Activated B cell treated with CpG ODN at 0.5 μM for 24 hours (primary cell): Measurements from ENCODE around the gene DENND5A. TPM values are rescaled to one million over a fixed set of nuclear protein-coding genes. Genes with fewer than 3 reads are reported as not detected.

Experiments used
- ATAC-seq: fragments of 200-7000 bp; cut with Tn5 transposase; one replicate; pipeline ENCODE4 v1.10.0; 2021; ENCODE audit warnings: low read depth, mild to moderate bottlenecking, moderate library complexity
- CTCF ChIA-PET: fragments of 350-600 bp; sonication (Branson Sonifier 250); formaldehyde crosslinking; loops from one replicate; lab custom pipeline; 2021; ENCODE audit warnings: antibody characterized with exemption; lab: Charles Lee
- POLR2A ChIA-PET: fragments of 350-600 bp; sonication (Branson Sonifier 250); formaldehyde crosslinking; loops from one replicate; lab custom pipeline; 2021; ENCODE audit warnings: antibody characterized with exemption; lab: Charles Lee
- DNase-seq: peaks from one replicate; pipeline ENCODE4 v3.0.0; 2022
- H3K27ac Mint-ChIP-seq: one replicate; pipeline ENCODE4 v1.8.0; 2020; ENCODE audit warnings: mixed read lengths
- H3K27me3 Mint-ChIP-seq: one replicate; pipeline ENCODE4 v1.8.0; 2021; ENCODE audit warnings: mixed read lengths
- H3K36me3 Mint-ChIP-seq: one replicate; pipeline ENCODE4 v1.8.0; 2021; ENCODE audit warnings: low read depth, mixed read lengths
- H3K4me1 Mint-ChIP-seq: one replicate; pipeline ENCODE4 v1.8.0; 2021; ENCODE audit warnings: mixed read lengths
- H3K4me3 Mint-ChIP-seq: one replicate; pipeline ENCODE4 v1.8.0; 2020; ENCODE audit warnings: mild to moderate bottlenecking, mixed read lengths
- H3K9me3 Mint-ChIP-seq: one replicate; pipeline ENCODE4 v1.8.0; 2020; ENCODE audit warnings: mixed read lengths
- intact Hi-C: fragments of 100-400 bp; cut with micrococcal nuclease; formaldehyde crosslinking; loops from one replicate; pipeline ENCODE4 v1.15.1; 2024
- total RNA-seq: library from RNA; stranded (reverse); gene quantifications from 2 replicates; pipeline ENCODE4 v1.2.3, GENCODE V29; 2022
- TF ChIP-seq, protein P1 (sequence below): fragments of 200-600 bp; IDR thresholded peaks from one replicate; pipeline ENCODE4 v1.8.0; 2022; ENCODE audit warnings: antibody characterized with exemption, mild to moderate bottlenecking

DENND5A gene
- total RNA-seq, 1 donor from 2014 or later = 24.4 TPM

DNA sequence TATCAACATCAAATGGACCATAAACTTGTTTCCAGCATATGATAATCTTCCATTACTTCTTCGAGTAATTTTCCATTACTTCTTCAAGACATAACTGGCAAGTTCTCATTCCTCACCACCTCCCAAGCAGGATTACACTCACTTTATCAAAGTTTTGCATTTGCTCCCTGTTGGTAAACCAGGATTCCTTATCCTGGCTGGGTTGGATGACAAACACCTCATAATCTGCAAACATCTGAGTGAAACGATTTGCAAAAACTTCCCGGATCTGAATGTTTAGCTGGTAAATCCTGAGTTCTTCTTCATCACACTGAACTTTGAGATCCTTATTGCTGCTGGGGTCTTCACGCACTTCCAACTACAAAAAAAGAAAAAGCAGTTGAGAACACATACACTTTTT lies 86.4 kb downstream of the DENND5A start:
- ChIA-PET CTCF (no interaction called here), POLR2A (no interaction called here)
- H3K9me3 Mint-ChIP-seq = no peaks in the 10 kb centered on the region
- H3K4me3 Mint-ChIP-seq = no peak overlapping the region
- H3K27me3 Mint-ChIP-seq = no peaks in the 10 kb centered on the region
- TF ChIP-seq, protein P1, sequence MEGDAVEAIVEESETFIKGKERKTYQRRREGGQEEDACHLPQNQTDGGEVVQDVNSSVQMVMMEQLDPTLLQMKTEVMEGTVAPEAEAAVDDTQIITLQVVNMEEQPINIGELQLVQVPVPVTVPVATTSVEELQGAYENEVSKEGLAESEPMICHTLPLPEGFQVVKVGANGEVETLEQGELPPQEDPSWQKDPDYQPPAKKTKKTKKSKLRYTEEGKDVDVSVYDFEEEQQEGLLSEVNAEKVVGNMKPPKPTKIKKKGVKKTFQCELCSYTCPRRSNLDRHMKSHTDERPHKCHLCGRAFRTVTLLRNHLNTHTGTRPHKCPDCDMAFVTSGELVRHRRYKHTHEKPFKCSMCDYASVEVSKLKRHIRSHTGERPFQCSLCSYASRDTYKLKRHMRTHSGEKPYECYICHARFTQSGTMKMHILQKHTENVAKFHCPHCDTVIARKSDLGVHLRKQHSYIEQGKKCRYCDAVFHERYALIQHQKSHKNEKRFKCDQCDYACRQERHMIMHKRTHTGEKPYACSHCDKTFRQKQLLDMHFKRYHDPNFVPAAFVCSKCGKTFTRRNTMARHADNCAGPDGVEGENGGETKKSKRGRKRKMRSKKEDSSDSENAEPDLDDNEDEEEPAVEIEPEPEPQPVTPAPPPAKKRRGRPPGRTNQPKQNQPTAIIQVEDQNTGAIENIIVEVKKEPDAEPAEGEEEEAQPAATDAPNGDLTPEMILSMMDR = no peak
- H3K36me3 Mint-ChIP-seq = peaks cover 53% of the 10 kb centered on the region
- ATAC-seq (no peak), DNase-seq (no peak)
- intact Hi-C loops = no loop called here
- no peaks in the 10 kb centered on the region for H3K4me1 Mint-ChIP-seq
- H3K27ac Mint-ChIP-seq = no peak overlapping the region

DNA sequence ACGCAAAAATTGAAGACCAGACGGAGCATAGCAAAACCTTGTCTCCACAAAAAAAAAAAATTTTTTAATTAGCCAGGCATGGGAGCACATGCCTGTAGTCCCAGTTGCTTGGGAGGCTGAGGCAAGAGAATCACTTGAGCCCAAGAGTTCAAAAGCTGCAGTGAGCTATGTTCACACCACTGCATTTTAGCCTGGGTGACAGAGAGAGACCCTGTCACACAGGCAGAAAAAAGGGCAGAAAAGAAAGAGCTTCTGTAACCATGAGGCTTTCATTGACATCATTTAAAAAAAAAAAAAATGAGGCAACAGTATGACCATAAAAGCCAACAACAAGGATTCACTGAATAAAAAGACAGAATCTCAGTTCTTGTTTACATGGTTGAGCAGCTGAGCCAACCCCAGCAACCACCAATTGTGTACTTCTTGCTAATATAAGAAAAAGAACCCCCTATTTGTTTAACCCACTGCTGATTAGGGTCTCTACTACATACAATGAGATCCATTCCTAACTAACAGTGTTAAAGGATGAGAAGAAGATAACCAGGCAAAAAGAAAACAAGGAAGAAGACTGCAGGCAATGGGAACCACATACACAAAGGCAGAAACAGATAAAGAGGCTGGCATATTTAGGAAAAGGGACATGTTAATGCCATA lies 87.6 kb downstream of the DENND5A start:
- Mint-ChIP-seq H3K4me3 (no peak overlapping the region), H3K27me3 (no peaks in the 10 kb centered on the region), H3K4me1 (no peaks in the 10 kb centered on the region), H3K9me3 (no peaks in the 10 kb centered on the region), H3K27ac (no peak overlapping the region), H3K36me3 (peaks cover 59% of the 10 kb centered on the region)
- intact Hi-C loops = no loop called here
- DNase-seq = no peak
- no peak for ATAC-seq
- TF ChIP-seq, protein P1 = no peak
- ChIA-PET POLR2A (interaction anchor here (0.7 kb wide), 1 partner anchor 110 kb away, joined by 3 read pairs; no protein-coding TSS in a partner anchor), CTCF (no interaction called here)

DNA sequence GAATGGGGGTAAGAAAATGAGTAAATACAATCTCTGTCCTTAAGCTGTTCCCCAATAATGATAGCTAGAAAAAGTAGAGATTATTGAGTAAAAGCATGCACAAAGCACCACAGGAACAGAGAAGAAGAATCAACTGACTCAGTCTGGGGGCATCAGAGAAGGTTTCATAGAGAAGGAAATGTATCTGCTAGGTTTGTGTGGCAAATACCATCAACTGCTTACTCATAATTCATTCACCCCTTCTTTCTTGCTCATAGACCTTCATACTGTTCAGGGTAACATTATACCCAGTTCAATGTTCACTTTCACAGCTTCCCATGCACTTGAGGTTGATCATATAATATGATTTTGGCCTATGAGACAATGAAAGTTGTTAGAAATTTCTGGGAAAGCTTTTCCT lies 88.6 kb downstream of the DENND5A start:
- ChIA-PET POLR2A (no interaction called here), CTCF (no interaction called here)
- Mint-ChIP-seq H3K27ac (no peak overlapping the region), H3K27me3 (no peaks in the 10 kb centered on the region), H3K9me3 (no peaks in the 10 kb centered on the region), H3K4me1 (no peaks in the 10 kb centered on the region), H3K4me3 (no peak overlapping the region), H3K36me3 (peaks cover 69% of the 10 kb centered on the region)
- TF ChIP-seq, protein P1 = no peak
- intact Hi-C loops = no loop called here
- ATAC-seq = no peak
- no peak for DNase-seq

DNA sequence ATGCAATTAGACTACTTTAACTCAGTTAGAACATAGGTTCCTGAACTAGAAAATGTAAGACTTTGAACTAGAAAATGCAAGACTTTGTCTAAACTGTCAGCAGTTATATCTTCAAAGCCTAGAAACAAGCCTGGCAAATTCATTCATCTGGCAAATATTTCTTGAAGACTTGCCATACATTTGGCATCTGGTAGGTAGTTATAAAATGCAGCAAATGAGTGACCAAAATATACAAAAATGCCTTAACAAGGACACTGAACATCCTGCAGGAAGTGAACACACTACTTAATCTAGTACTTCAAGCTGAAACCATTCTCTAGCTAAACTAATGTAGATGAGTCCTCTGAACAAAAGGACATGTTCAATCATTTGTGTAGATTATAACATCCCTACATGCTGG lies 89.0 kb downstream of the DENND5A start:
- TF ChIP-seq, protein P1 = no peak
- intact Hi-C loops = no loop called here
- DNase-seq (no peak), ATAC-seq (no peak)
- H3K36me3 Mint-ChIP-seq = peaks cover 70% of the 10 kb centered on the region
- no peaks in the 10 kb centered on the region for H3K4me1 Mint-ChIP-seq
- no peak overlapping the region for H3K4me3 Mint-ChIP-seq
- CTCF ChIA-PET = no interaction called here
- POLR2A ChIA-PET = no interaction called here
- no peak overlapping the region for H3K27ac Mint-ChIP-seq
- H3K9me3 Mint-ChIP-seq = no peaks in the 10 kb centered on the region
- no peaks in the 10 kb centered on the region for H3K27me3 Mint-ChIP-seq

DNA sequence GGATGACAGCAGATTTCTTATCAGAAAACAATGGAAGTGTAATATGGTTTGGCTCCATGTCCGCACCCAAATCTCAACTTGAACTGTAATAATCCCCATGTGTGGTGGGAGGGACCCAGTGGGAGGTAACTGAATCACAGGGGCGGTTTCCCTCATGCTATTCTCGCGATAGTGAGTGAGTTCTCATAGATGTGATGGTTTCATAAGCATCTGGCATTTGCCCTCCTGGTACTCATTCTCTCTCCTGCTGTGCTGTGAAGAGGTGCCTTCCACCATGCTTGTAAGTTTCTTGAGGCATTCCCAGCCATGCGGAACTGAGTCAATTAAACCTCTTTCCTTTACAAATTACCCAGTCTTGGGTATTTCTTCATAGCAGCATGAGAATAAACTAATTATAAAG lies 92.8 kb downstream of the DENND5A start:
- Mint-ChIP-seq H3K9me3 (no peaks in the 10 kb centered on the region), H3K27me3 (no peaks in the 10 kb centered on the region), H3K4me3 (no peak overlapping the region), H3K27ac (no peak overlapping the region), H3K36me3 (peaks cover 76% of the 10 kb centered on the region), H3K4me1 (no peaks in the 10 kb centered on the region)
- TF ChIP-seq, protein P1 = no peak
- intact Hi-C loops = no loop called here
- no peak for ATAC-seq
- DNase-seq = no peak
- ChIA-PET CTCF (interaction anchor here (0.8 kb wide), 1 partner anchor 334 kb away, joined by 3 read pairs; no protein-coding TSS in a partner anchor), POLR2A (no interaction called here)
